Epithelial cell of esophagus (primary cell): ENCODE data around the gene BASP1.
"Not testable (repeated sequence)": the region's sequence is repeated elsewhere in the genome, so short reads cannot be mapped to it uniquely, and the experiment has no call there.

ENCODE experiments used
- DNase-seq: peaks from one replicate; pipeline ENCODE4 v3.0.0; 2010; ENCODE audit warnings: low read depth
- H3K4me3 ChIP-seq: 2 replicates; pipeline ENCODE4 v1.5.1; 2011; ENCODE audit warnings: mild to moderate bottlenecking, low read length, control low read depth
- TF ChIP-seq, protein P1 (sequence below): IDR thresholded peaks from 2 replicates; pipeline ENCODE4 v1.5.1; 2011; ENCODE audit warnings: low read depth, mild to moderate bottlenecking, low read length, control low read depth, inconsistent platforms; ENCODE audit not compliant: insufficient read depth; ENCODE audit errors: missing control alignments

The BASP1 gene

DNA sequence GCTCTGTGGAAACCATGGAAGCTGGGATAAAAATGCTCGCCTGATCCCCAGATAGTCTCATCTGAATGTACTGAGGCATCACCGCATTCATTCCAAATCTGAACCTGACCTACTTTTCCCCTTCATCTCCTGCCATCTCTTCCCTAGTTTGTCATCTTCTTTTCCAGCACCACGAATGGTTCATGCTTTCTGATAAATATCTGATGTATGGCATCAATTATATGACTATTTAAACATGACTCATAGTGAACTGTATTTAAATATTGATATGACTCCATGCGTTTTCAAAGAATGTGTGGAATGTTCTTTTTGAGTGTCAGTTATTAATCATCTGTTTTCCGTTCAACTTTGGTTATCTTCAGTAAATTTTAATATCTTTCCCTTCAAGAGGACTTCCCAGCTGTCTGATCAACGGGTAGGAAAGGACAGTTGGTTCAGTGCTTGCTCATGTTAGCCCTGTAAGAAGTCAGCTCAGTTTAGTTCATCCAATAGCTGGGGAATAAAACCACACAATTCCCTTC lies 21.1 kb downstream of the BASP1 start:
- no peak overlapping the region for H3K4me3 ChIP-seq
- TF ChIP-seq, protein P1, sequence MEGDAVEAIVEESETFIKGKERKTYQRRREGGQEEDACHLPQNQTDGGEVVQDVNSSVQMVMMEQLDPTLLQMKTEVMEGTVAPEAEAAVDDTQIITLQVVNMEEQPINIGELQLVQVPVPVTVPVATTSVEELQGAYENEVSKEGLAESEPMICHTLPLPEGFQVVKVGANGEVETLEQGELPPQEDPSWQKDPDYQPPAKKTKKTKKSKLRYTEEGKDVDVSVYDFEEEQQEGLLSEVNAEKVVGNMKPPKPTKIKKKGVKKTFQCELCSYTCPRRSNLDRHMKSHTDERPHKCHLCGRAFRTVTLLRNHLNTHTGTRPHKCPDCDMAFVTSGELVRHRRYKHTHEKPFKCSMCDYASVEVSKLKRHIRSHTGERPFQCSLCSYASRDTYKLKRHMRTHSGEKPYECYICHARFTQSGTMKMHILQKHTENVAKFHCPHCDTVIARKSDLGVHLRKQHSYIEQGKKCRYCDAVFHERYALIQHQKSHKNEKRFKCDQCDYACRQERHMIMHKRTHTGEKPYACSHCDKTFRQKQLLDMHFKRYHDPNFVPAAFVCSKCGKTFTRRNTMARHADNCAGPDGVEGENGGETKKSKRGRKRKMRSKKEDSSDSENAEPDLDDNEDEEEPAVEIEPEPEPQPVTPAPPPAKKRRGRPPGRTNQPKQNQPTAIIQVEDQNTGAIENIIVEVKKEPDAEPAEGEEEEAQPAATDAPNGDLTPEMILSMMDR, result no peak
- DNase-seq, result peak; percentile 55

DNA sequence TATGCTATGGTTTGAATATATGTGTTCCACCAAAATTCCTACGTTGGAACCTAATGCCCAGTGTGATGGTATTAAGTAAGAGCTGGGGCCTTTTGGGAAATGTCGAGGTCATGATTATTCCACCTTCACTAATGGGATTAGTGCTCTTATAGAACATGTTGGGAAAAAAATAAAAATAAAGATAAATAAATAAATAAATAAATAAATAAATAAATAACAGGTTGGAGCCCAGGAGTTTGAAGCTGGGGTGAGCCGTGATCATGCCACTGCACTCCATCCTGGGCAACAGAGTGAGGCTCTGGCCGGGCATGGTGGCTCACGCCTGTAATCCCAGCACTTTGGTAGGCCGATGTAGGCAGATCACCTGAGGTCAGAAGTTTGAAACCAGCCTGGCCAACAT lies 22.5 kb downstream of the BASP1 start:
- H3K4me3 ChIP-seq, result no peak overlapping the region
- DNase-seq, result no peak
- TF ChIP-seq, protein P1, result no peak

DNA sequence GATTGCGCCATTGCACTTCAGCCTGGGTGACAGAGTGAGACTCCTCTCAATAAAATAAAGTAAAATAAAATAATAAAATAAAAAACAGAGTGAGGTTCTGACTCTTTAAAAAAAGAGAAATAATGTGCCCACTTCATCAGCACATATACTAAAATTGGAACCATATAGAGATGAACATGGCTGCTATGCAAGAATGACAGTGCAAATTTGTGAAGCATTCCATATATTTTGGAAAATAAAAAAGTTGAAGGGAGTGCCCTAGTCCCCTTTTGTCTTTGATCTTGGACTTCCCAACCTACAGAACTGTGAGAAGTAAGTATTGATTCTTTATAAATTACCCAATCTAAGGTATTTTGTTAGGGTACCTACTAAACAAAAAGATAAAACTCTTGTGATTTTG lies 23.1 kb downstream of the BASP1 start:
- TF ChIP-seq, protein P1, result no peak
- H3K4me3 ChIP-seq, result no peak overlapping the region
- DNase-seq, result no peak

DNA sequence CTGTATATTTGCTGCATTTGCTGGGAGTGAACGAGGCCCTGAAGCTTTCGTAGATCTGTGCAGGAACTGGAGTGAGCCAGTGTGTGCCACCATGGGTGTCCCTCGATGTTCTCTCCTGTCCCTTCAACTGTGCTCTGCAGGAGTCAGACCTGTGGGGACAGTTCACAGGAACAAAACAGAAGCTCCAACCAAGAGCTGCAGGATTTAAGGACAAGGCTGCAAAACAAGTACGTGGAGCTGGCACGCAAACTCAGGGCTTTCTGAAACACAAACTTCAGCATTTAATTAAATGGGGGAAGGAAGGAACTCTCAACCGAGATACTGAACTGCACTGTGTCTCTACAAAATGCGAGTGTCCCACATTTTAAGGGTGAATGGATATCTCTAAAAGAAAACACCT lies 24.2 kb downstream of the BASP1 start:
- H3K4me3 ChIP-seq, result no peak overlapping the region
- no peak for DNase-seq
- TF ChIP-seq, protein P1, result no peak

DNA sequence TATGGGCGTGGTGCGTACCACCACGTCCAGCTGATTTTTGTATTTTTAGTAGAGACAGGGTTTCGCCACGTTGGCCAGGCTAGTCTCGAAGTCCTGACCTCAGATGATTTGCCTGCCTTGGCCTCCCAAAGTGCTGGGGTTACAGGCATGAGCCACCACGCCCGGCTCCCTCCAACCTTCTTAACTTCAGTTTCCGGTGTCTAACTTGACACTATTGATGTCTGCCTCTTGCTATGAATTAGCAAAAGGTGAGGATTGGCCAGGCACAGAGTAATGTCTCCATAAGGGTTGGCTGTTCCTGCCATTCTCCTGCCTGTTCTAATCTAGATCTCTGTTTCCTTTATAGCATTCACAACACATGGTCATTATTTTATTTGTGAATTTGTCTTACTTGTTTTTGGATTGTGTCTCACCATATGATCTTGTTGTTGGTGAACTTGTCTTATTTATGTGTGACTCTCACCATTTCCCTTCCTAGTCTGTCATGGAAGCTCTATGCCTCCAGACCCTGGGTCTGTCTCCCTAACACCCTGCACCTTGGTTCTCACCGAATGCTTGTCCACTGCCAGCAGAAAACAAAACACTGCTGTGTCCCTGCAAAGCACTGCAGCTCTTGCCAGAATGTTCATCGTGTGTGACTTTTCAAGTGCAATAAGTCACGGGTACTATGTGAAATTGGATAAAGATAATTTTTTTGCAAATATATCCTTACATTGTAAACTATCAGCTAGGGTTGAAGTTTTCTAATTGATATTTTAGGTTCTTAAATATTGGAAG lies 26.0 kb downstream of the BASP1 start:
- DNase-seq, result no peak
- TF ChIP-seq, protein P1, result no peak
- no peak overlapping the region for H3K4me3 ChIP-seq

DNA sequence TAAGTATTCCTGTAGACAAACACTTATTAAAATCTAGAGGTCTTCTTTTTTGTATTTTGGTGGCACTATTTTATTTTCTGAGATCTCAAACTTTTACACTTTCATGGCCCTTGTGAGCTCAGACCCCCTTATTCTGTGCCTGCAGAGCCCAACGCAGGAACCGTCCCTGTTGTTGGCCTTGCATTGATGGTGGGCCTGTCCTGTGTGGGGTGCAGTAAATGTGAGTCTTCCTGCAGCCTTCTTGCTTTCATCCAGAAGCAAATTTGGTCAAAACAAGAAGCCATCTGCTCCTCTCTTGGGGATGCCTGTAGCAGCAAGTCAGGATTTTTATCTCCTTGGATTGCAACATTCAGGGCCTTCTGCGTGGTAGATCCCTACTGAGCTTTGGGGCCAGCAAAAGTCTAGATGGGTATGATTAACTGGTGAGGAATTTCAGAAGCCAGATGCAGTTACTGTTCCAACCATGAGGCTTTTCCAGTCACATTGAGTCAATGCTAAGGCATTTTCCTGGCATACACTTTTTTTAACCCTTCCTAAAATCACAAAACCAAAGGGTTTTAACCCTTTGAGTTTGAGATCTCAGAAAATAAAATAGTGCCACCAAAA lies 31.7 kb downstream of the BASP1 start:
- H3K4me3 ChIP-seq, result no peak overlapping the region
- DNase-seq, result peak; percentile 96
- TF ChIP-seq, protein P1, result peak; percentile 43

DNA sequence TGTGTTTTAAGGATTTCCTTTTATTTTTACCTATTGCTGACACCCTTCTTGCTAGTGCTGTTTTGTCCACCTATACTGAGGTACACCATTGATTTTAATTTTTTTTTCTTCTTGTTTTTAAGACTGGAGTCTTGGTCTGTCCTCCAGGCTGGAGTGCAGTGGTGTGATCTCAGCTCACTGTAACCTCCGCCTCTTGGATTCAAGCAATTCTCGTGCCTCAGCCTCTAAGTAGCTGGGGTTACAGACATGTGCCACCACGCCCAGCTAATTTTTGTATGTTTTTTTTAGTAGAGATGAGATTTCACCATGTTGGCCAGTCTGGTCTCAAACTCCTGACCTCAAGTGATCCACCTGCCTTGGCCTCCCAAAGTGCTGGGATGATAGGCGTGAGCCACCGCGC lies 32.4 kb downstream of the BASP1 start:
- not testable (repeated sequence) for H3K4me3 ChIP-seq, DNase-seq
